Ectodermal cell (in vitro differentiated cells): ENCODE data around the gene MCAT.

ENCODE experiments used
- H3K27ac ChIP-seq: 2 replicates; pipeline ENCODE4 v1.7.0; 2013; ENCODE audit warnings: mild to moderate bottlenecking, low read depth, low read length; ENCODE audit not compliant: insufficient read depth, poor library complexity, severe bottlenecking
- H3K27me3 ChIP-seq: 2 replicates; pipeline ENCODE4 v1.7.0; 2013; ENCODE audit warnings: mild to moderate bottlenecking, low read length; ENCODE audit not compliant: insufficient read depth, control insufficient read depth, poor library complexity, severe bottlenecking
- H3K36me3 ChIP-seq: one replicate; pipeline ENCODE4 v1.7.0; 2013; ENCODE audit warnings: low read length; ENCODE audit not compliant: control insufficient read depth, insufficient read depth
- H3K4me1 ChIP-seq: one replicate; pipeline ENCODE4 v1.7.0; 2013; ENCODE audit warnings: low read length; ENCODE audit not compliant: control insufficient read depth, insufficient read depth
- H3K4me3 ChIP-seq: 2 replicates; pipeline ENCODE4 v1.7.0; 2013; ENCODE audit warnings: low read depth, low read length, control low read depth; ENCODE audit not compliant: insufficient read depth
- H3K9me3 ChIP-seq: 2 replicates; pipeline ENCODE4 v1.7.0; 2013; ENCODE audit warnings: mild to moderate bottlenecking, low read length, moderate library complexity; ENCODE audit not compliant: control insufficient read depth
- WGBS, 2 experiments: methylation state at CpG; one replicate each; pipeline ENCODE4 v1.1.7; 2013; ENCODE audit warnings: missing lambda C conversion rate in 2 of 2; 5-methylcytosine and 5-hydroxymethylcytosine counted together

MCAT gene

DNA sequence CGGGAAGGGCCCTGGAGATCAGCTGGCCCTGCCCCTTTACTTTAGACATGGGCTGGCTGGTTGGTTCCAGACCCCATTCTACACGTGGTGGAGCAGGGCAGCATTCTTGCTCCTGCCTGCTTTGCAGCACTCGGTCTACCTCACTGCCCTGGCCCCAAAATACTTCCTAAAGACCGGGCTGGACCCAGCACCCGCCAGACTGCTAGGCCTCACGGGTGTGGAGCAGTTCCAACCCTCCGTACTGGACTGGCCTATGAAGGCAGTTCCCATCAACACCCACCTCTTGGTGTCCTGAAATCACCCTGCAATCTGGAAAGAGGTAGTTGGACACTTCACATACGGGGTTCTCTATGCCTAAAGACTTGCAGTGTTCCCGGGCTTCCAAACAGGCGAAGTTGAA lies 6.4 kb downstream of the MCAT start:
- Histone ChIP-seq H3K4me1 (no peaks in the 10 kb centered on the region), H3K36me3 (peaks cover 44% of the 10 kb centered on the region), H3K27me3 (no peaks in the 10 kb centered on the region), H3K27ac (no peak overlapping the region), H3K9me3 (no peaks in the 10 kb centered on the region), H3K4me3 (no peak overlapping the region)
- WGBS, 2 experiments = 94 to 95% methylated on average over 10 of the region's 10 CpGs

DNA sequence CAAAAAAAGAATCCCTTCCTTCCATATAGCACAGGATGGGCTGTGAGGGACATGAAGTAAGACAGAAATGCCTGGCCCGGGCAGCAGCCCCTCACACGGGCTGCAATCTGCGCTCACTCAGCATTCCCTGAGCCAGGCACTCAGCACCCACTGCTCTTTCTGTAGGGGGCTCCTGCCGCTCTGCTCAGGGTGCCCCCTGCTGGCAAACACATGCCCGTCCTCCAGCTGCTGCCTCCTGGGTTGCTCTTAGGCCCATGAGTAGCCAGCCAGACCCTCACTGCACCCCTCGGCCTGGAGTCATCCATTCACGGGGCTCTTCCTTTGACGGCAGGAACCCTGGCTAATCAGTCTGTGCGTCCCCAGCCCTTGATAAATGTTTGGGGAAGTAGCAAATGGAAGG lies 6.9 kb downstream of the MCAT start:
- H3K4me3 ChIP-seq = no peak overlapping the region
- no peaks in the 10 kb centered on the region for H3K9me3 ChIP-seq
- no peak overlapping the region for H3K27ac ChIP-seq
- H3K36me3 ChIP-seq = peaks cover 43% of the 10 kb centered on the region
- no peaks in the 10 kb centered on the region for H3K4me1 ChIP-seq
- H3K27me3 ChIP-seq = no peaks in the 10 kb centered on the region
- 76 to 81% methylated on average over 9 of the region's 9 CpGs for WGBS, 2 experiments

- H3K4me3 ChIP-seq = no peak overlapping the region
- H3K4me1 ChIP-seq = no peaks in the 10 kb centered on the region
- WGBS, 2 experiments = 93 to 95% methylated on average over 5 of the region's 5 CpGs
- H3K27me3 ChIP-seq = no peaks in the 10 kb centered on the region
- no peak overlapping the region for H3K27ac ChIP-seq
- H3K9me3 ChIP-seq = no peaks in the 10 kb centered on the region
- H3K36me3 ChIP-seq = peaks cover 41% of the 10 kb centered on the region
Measured at GRCh38 chr22:43135565-43135964, 7.6 kb downstream of the MCAT start.

DNA sequence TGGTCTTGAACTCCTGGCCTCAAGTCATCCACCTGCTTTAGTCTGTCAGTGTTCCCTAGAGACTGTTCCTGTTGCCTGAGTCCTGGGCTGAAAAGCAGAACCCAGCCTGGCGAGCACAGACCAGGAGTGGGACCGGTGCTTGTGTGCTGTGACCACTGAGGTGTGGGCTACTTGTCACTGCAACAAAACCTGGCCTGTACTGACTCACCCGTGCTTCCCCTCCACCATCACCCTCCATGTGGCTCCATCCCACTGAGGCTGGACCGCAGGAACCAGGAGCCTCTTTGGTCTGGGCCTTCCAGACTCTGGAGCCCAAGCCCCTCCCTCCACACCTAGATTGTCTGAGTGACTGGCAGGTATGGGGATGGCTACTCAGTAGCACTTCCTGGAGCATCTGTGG lies 8.6 kb downstream of the MCAT start:
- Histone ChIP-seq H3K9me3 (no peaks in the 10 kb centered on the region), H3K36me3 (peaks cover 32% of the 10 kb centered on the region), H3K27ac (no peak overlapping the region), H3K27me3 (no peaks in the 10 kb centered on the region), H3K4me1 (peaks cover 3% of the 10 kb centered on the region), H3K4me3 (no peak overlapping the region)
- WGBS, 2 experiments = 90 to 97% methylated on average over 4 of the region's 4 CpGs

- Histone ChIP-seq H3K4me3 (no peak overlapping the region), H3K36me3 (peaks cover 27% of the 10 kb centered on the region), H3K27ac (no peak overlapping the region), H3K27me3 (no peaks in the 10 kb centered on the region), H3K4me1 (peaks cover 7% of the 10 kb centered on the region), H3K9me3 (no peaks in the 10 kb centered on the region)
- WGBS, 2 experiments = 83% methylated on average over 9 of the region's 9 CpGs
Measured at GRCh38 chr22:43133401-43133800, 9.8 kb downstream of the MCAT start.

- no peaks in the 10 kb centered on the region for H3K9me3 ChIP-seq
- no peak overlapping the region for H3K4me3 ChIP-seq
- no peak overlapping the region for H3K27ac ChIP-seq
- WGBS, 2 experiments = 95% methylated on average over 17 of the region's 17 CpGs
- H3K36me3 ChIP-seq = peaks cover 22% of the 10 kb centered on the region
- peaks cover 7% of the 10 kb centered on the region for H3K4me1 ChIP-seq
- no peaks in the 10 kb centered on the region for H3K27me3 ChIP-seq
Measured at GRCh38 chr22:43131773-43132501, 11.3 kb downstream of the MCAT start.

- Histone ChIP-seq H3K4me1 (peaks cover 7% of the 10 kb centered on the region), H3K9me3 (no peaks in the 10 kb centered on the region), H3K27ac (no peak overlapping the region), H3K27me3 (no peaks in the 10 kb centered on the region), H3K36me3 (peaks cover 10% of the 10 kb centered on the region), H3K4me3 (no peak overlapping the region)
- WGBS, 2 experiments = 72 to 74% methylated on average over 16 of the region's 16 CpGs
Measured at GRCh38 chr22:43129426-43130425, 13.5 kb downstream of the MCAT start.

GRCh38 chr22:43128928-43129424 lies 14.2 kb downstream of the MCAT start:
- peaks cover 7% of the 10 kb centered on the region for H3K4me1 ChIP-seq
- no peak overlapping the region for H3K27ac ChIP-seq
- 60 to 61% methylated on average over 20 of the region's 20 CpGs for WGBS, 2 experiments

DNA sequence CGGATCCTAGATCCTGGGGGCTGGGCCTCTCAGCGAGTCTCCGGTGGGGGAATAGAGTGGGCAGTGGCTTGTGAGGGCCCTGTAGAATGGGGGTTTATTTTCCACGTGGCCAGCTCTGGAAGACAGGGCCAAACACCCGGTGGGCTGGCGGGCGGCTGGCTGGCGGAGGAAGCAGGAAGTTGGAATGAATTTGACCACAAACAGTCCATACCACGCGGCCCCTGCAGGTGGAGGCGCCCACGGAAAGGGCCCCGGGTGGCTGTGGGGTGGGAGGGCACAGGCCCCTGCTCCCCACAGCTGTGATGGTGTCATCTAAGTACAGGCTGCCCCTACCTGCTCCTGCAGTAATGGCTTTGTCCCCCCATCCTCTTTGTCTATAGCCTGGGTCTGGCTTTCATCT lies 15.1 kb downstream of the MCAT start:
- WGBS, 2 experiments = 92 to 96% methylated on average over 13 of the region's 13 CpGs
- Histone ChIP-seq H3K4me3 (no peak overlapping the region), H3K36me3 (peaks cover 2% of the 10 kb centered on the region), H3K27me3 (no peaks in the 10 kb centered on the region), H3K27ac (no peak overlapping the region), H3K4me1 (peaks cover 7% of the 10 kb centered on the region), H3K9me3 (no peaks in the 10 kb centered on the region)

More at GRCh38 chr22:43128928-43129424, 14.2 kb downstream of the MCAT start:
- H3K36me3 ChIP-seq = peaks cover 4% of the 10 kb centered on the region
- H3K4me3 ChIP-seq = no peak overlapping the region
- no peaks in the 10 kb centered on the region for H3K27me3 ChIP-seq
- H3K9me3 ChIP-seq = no peaks in the 10 kb centered on the region
